Thymus (tissue), 11 donors: ENCODE results near the gene MITF. TPM values are rescaled to one million over a fixed set of nuclear protein-coding genes. Genes with fewer than 3 reads are reported as not detected.

ENCODE experiments used
- DNase-seq, 9 donors: peaks; one replicate each; pipeline ENCODE4 v3.0.0-alpha.2; 2013; ENCODE audit warnings: low spot score in 9 of 9, low read depth in 6 of 9, missing footprints in 1 of 9
- H3K27ac ChIP-seq, 2 donors: one replicate each; pipeline ENCODE4 v1.5.1; 2013; ENCODE audit warnings: control low read depth in 1 of 2, low read depth in 1 of 2, low read length in 1 of 2, mild to moderate bottlenecking in 1 of 2, moderate library complexity in 1 of 2
- H3K27me3 ChIP-seq, 2 donors: one replicate each; pipeline ENCODE4 v1.5.1; 2013; ENCODE audit warnings: low read length in 1 of 2; ENCODE audit not compliant: control insufficient read depth in 2 of 2, insufficient read depth in 1 of 2
- H3K36me3 ChIP-seq, 2 donors: one replicate each; pipeline ENCODE4 v1.5.1; 2013; ENCODE audit warnings: low read length in 1 of 2, mild to moderate bottlenecking in 1 of 2, moderate library complexity in 1 of 2; ENCODE audit not compliant: control insufficient read depth in 2 of 2, insufficient read depth in 2 of 2
- H3K4me1 ChIP-seq, 2 donors: one replicate each; pipeline ENCODE4 v1.5.1; 2013; ENCODE audit warnings: low read length in 2 of 2; ENCODE audit not compliant: control insufficient read depth in 2 of 2, insufficient read depth in 2 of 2
- H3K4me3 ChIP-seq, 2 donors: one replicate each; pipeline ENCODE4 v1.5.1; 2013; ENCODE audit warnings: low read length in 2 of 2, control low read depth in 1 of 2, mild to moderate bottlenecking in 1 of 2
- H3K9me3 ChIP-seq, 2 donors: one replicate each; pipeline ENCODE4 v1.5.1; 2013; ENCODE audit warnings: low read length in 1 of 2, mild to moderate bottlenecking in 1 of 2; ENCODE audit not compliant: control insufficient read depth in 2 of 2, insufficient read depth in 1 of 2
- WGBS: extraction: QIAGEN DNeasy Blood & Tissue Kit; methylation state at CpG from one replicate; pipeline ENCODE4 v1.1.7; 2013; 5-methylcytosine and 5-hydroxymethylcytosine counted together
- polyA plus RNA-seq: library from polyadenylated mRNA; stranded (reverse); fragments of 200-250 nt; gene quantifications from one replicate; pipeline ENCODE4 v1.2.3, GENCODE V29; 2013
- total RNA-seq: library from RNA; stranded (reverse); fragments of 120-200 nt; gene quantifications from one replicate; pipeline ENCODE4 v1.2.4, GENCODE V29; 2013
- donor health status: healthy.

MITF gene
- total and polyA plus RNA-seq, 2 donors, result 3.2 to 4.8 TPM

DNA sequence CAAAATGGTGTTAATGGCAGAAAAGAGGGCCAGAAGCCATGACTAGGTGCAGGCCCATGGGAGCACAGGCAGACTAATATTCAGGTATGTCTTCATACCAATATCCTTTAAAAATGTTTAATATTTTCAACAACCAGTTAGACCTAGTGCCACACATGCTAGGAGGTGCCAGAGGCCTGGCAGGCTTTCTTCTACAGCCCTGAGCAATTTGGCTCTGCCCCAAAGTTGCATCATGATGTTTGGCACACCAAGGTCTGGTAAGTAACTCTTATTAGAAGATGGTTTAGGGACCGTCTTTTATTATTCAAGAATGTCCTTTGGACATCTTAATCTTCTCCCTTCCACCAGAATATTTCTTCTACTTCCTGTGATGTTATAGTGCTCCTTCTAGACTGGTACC, 34.8 kb downstream of the MITF start:
- no peaks in the 10 kb centered on the region for H3K9me3 ChIP-seq
- no peak for DNase-seq
- no peaks in the 10 kb centered on the region for H3K36me3 ChIP-seq
- H3K4me3 ChIP-seq, result no peak overlapping the region
- WGBS, result 98% methylated on average over 1 of the region's 1 CpG
- no peaks in the 10 kb centered on the region for H3K4me1 ChIP-seq
- H3K27ac ChIP-seq, result no peak overlapping the region
- no peaks in the 10 kb centered on the region for H3K27me3 ChIP-seq

DNA sequence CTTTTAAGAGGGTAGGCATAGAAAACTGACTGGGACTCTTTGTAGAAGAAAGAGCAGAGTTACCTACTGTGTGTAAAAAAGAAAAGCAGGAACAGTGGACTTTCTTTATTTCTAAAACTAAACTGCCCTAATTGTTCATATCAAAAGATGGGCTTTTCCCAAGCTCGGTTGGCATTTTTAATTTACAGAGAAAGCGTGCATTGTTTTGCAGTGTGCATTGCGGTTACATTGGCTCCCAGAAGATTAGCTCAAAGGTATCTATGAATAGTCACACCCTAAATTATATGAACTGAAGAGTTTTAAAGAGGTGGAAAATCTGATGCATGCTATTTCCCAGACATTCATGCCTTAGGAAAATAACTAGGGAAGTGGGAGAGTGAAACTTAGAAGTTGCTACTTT, 36.5 kb downstream of the MITF start:
- Histone ChIP-seq H3K27ac (no peak overlapping the region), H3K9me3 (no peaks in the 10 kb centered on the region), H3K27me3 (no peaks in the 10 kb centered on the region), H3K4me1 (no peaks in the 10 kb centered on the region), H3K4me3 (no peak overlapping the region), H3K36me3 (no peaks in the 10 kb centered on the region)
- no peak for DNase-seq
- 98% methylated on average over 3 of the region's 3 CpGs for WGBS

DNA sequence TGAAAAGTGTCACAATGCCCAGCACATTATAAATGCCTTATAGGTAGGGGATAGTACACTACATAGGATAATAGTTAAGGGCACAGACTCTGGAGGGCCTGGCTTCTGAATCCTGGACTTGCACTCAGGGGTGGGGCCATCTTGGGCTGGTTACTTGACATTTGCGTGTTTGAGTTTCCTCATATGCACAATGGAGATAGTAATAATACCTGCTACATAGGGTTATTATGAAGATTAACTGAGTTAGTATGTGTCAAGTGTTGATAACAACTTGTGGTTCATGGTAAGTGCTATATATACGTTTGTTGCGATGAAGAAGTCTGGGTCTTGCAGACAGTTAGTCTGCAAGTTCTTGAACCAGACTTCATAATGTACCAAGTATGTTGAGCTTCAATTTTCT, 37.0 kb downstream of the MITF start:
- Histone ChIP-seq H3K9me3 (no peaks in the 10 kb centered on the region), H3K4me1 (peaks cover 0 to 2% of the 10 kb centered on the region in 2 donors), H3K27ac (no peak overlapping the region), H3K4me3 (no peak overlapping the region), H3K27me3 (no peaks in the 10 kb centered on the region), H3K36me3 (no peaks in the 10 kb centered on the region)
- WGBS, result 96% methylated on average over 3 of the region's 3 CpGs
- no peak for DNase-seq

DNA sequence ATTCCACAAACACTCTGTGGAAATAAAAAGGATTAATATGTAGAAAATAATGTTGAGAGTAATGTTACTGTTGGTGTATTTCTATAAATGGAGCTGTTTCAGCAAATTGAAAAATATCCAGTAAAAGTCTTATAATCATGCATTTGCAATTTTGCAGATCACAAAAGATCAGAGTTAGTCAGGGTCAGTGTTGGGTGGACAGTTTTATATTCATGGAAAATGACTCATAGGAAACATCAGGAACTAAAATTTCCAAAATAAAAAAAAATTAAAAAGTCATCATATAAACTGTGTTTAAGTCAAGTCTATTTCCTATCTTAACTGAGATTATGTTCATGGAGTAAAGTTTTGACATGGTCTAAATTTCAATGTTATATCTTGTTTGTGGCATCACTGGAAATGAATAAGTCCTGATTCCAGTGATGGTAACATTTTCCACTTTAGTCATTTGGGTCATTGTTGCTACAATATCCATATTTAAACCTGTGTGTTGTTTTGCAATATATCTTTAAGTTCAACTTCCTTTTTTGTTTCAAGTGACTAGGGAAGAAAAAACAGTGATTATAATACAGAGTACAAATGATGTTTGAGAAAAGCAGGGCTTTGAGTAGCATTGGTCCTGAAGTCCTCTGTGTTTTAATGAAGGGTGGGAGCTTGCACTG, 37.8 kb downstream of the MITF start:
- peaks cover 0 to 8% of the 10 kb centered on the region in 2 donors for H3K4me1 ChIP-seq
- H3K4me3 ChIP-seq, result no peak overlapping the region
- no peaks in the 10 kb centered on the region for H3K27me3 ChIP-seq
- H3K9me3 ChIP-seq, result no peaks in the 10 kb centered on the region
- H3K36me3 ChIP-seq, result no peaks in the 10 kb centered on the region
- H3K27ac ChIP-seq, result no peak overlapping the region
- no peak for DNase-seq

DNA sequence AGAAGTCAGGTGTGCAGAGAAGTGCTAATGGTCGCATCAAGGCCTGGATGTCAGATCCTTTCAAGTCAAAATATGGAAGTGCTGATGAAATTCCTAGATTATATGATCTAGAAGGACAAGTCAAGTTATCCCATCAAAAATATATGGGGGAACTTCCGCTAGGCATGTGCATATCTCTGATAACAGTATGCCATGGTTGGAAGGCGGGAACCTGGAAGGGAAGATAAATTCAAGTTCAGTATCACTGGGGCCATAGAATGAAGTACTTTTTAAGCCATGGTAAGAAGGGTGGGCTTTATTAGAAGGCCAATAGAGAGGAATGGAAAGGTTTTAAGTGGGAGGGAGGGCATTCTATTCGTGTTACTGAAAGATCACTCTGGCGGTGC, 38.3 kb downstream of the MITF start:
- Histone ChIP-seq H3K9me3 (no peaks in the 10 kb centered on the region), H3K36me3 (no peaks in the 10 kb centered on the region), H3K4me3 (no peak overlapping the region), H3K27me3 (no peaks in the 10 kb centered on the region), H3K27ac (no peak overlapping the region), H3K4me1 (peaks cover 0 to 8% of the 10 kb centered on the region in 2 donors)
- DNase-seq, result no peak
- 96% methylated on average over 5 of the region's 5 CpGs for WGBS

DNA sequence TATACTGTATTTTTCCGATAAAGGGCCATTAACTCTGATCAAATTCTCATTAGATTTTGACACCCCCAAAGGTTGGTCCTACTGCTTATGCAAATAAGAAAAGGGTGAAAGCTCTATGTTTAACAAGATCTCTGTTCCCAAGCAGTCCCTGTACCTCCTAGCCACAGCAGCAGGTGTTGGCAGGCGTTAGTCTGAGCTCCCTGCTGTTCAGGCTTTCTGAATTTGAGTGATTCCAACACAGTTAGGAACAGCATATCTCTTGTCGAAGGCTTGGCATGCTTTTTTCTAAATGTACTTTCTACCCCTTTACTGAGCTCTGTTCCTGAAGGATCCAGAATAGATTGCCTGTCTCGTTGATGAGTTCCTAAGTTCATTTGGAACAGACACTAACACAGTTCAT, 42.3 kb downstream of the MITF start:
- H3K27me3 ChIP-seq, result no peaks in the 10 kb centered on the region
- WGBS, result 97% methylated on average over 4 of the region's 4 CpGs
- H3K36me3 ChIP-seq, result no peaks in the 10 kb centered on the region
- peaks cover 0 to 15% of the 10 kb centered on the region in 2 donors for H3K4me1 ChIP-seq
- no peak for DNase-seq
- H3K9me3 ChIP-seq, result no peaks in the 10 kb centered on the region
- no peak overlapping the region for H3K27ac ChIP-seq
- no peak overlapping the region for H3K4me3 ChIP-seq

DNA sequence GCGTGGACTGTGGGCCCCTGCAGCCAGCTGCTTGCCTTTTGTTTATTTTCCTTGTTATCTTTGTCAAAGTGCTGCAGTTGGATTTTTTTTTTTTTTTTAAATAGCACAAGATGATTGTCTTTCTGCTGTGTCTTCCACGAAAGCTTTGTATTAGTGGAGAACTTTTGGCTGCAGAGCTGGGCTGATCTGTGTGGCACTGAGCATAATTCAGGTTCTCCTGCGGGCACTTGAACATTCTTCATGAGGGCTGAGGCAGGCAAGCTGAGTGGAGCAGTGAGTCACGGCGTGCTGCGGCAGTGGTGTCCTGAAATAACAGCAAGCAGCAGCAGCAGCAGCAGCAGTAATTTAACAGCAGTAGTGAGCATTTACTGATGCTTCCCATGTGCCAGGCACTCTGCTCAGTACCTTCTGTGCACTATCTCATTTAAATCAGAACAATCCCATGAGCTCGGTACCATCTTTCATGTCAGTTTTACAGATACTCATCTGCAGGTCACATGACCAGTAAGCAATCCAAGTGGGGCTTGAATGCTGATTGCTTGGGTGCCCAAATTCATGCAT, 45.8 kb downstream of the MITF start:
- H3K36me3 ChIP-seq, result no peaks in the 10 kb centered on the region
- H3K9me3 ChIP-seq, result no peaks in the 10 kb centered on the region
- no peak overlapping the region for H3K27ac ChIP-seq
- H3K27me3 ChIP-seq, result no peaks in the 10 kb centered on the region
- H3K4me1 ChIP-seq, result peaks cover 0 to 15% of the 10 kb centered on the region in 2 donors
- no peak overlapping the region for H3K4me3 ChIP-seq
- DNase-seq, result no peak
- 90% methylated on average over 7 of the region's 7 CpGs for WGBS

DNA sequence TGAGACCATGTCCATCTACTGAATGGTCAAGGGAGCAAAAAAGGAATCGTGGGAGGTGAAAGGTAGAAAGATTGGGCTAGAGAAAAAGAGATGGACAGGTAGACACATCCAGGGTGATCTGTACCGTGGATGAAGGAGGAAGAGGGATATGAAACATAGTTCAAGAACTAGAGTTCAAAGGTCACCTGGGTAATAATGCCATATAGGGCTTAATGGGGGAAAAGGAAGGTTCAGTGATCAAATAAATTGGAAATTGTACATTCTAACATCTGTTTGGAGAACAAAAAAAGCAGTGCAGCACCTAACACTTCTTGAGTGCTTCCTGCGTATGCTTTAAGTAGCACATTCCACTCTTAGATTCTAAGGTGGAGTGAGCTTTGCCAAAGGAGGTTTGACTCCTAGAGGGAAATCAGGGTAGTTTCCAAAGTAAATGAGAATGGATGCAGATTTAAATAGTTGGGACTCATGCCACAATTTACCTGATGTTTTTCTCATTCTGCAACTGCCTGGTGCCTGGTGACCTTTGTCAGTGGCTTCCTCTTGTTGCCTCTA, 46.6 kb downstream of the MITF start:
- peaks cover 0 to 15% of the 10 kb centered on the region in 2 donors for H3K4me1 ChIP-seq
- H3K9me3 ChIP-seq, result no peaks in the 10 kb centered on the region
- no peaks in the 10 kb centered on the region for H3K27me3 ChIP-seq
- no peaks in the 10 kb centered on the region for H3K36me3 ChIP-seq
- 94% methylated on average over 3 of the region's 3 CpGs for WGBS
- no peak overlapping the region for H3K4me3 ChIP-seq
- DNase-seq, result no peak
- no peak overlapping the region for H3K27ac ChIP-seq

DNA sequence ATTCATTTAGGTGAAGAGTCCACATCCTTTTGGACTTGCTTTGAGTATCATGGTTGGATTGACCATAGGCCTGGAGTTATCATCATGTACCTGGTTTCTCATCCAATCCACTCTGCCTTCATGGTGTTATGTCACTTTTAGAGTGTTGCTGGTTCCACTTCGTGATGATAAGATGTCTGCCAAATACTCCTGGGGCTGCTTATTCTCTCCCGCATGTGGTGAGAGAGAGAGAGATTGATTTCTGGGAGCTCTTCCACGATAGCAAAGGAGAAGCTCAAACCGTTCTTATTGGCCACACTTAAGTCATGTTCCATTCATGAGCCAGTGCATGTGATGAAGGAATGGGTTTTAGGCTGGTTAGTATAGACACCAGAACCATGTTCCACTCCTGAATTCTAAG, 47.6 kb downstream of the MITF start:
- Histone ChIP-seq H3K4me3 (no peak overlapping the region), H3K9me3 (no peaks in the 10 kb centered on the region), H3K27me3 (no peaks in the 10 kb centered on the region), H3K4me1 (peaks cover 0 to 7% of the 10 kb centered on the region in 2 donors), H3K36me3 (no peaks in the 10 kb centered on the region), H3K27ac (no peak overlapping the region)
- 93% methylated on average over 4 of the region's 4 CpGs for WGBS
- DNase-seq, result no peak
